K562 (cell line): ENCODE data around the gene FAM177B. TPM values are rescaled to one million over a fixed set of nuclear protein-coding genes. Genes with fewer than 3 reads are reported as not detected.

Experiments
- ELF4 ChIP-seq: fragments of 450-650 bp; formaldehyde crosslinking; IDR thresholded peaks from 2 replicates; pipeline ENCODE4 v1.4.0; 2022; ENCODE audit warnings: missing genetic modification characterization
- GATAD2B ChIP-seq: fragments of 450-650 bp; IDR thresholded peaks from 2 replicates; pipeline ENCODE4 v1.6.1; 2017; ENCODE audit warnings: mild to moderate bottlenecking, borderline replicate concordance
- HEY1 ChIP-seq: fragments of 250-450 bp; sonication (Bioruptor Pico); IDR thresholded peaks from 2 replicates; pipeline ENCODE4 v1.5.0; 2020; ENCODE audit warnings: mild to moderate bottlenecking, moderate library complexity, borderline replicate concordance
- MGA ChIP-seq: fragments of 450-650 bp; IDR thresholded peaks from 2 replicates; pipeline ENCODE4 v1.6.1; 2016; ENCODE audit warnings: mild to moderate bottlenecking, moderate library complexity
- NR4A1 ChIP-seq, 2 experiments: fragments of 250-450 bp in 1 of 2; fragments of 450-650 bp in 1 of 2; sonication (Bioruptor Pico) in 1 of 2; IDR thresholded peaks; 2 replicates each; pipeline versions ENCODE4 v1.4.0 to v1.6.1; 2016 to 2020; ENCODE audit warnings: mild to moderate bottlenecking in 2 of 2, missing compliant biosample characterization in 1 of 2, missing genetic modification characterization in 1 of 2, moderate library complexity in 1 of 2
- POLR3A ChIP-seq: IDR thresholded peaks from 2 replicates; pipeline ENCODE4 v1.6.1; 2011; ENCODE audit warnings: borderline replicate concordance, mild to moderate bottlenecking, moderate library complexity; ENCODE audit not compliant: insufficient read length, insufficient read depth; ENCODE audit errors: extremely low read depth
- THAP12 ChIP-seq: fragments of 250-450 bp; sonication (Bioruptor Pico); IDR thresholded peaks from 2 replicates; pipeline ENCODE4 v1.9.0; 2021; ENCODE audit warnings: mild to moderate bottlenecking, inconsistent platforms
- polyA plus RNA-seq, 8 experiments: library from polyadenylated mRNA; depleted of rRNA in 4 of 8; stranded (reverse) in 5 of 8; unstranded in 3 of 8; fragments of >200 nt; fragmentation: Nextera tagmentation in 2 of 8; fragmentation: Illumina TruSeq in 1 of 8; extraction: Ambion mirVana in 2 of 8; extraction: Trizol in 1 of 8; gene quantifications; 2 replicates each; pipeline versions ENCODE4 v1.2.1 to v1.2.3, GENCODE V29; 2011 to 2014; ENCODE audit warnings: inconsistent platforms in 1 of 8, missing spikeins in 1 of 8
- total RNA-seq, 7 experiments: library from RNA; depleted of rRNA in 6 of 7; stranded (reverse); fragments of >200 nt in 6 of 7; fragmentation: Illumina TruSeq in 2 of 7; extraction: Trizol in 2 of 7; gene quantifications; 2 replicates each; pipeline versions ENCODE4 v1.2.1 to v1.2.3, GENCODE V29; 2011 to 2021; ENCODE audit warnings: low replicate concordance in 1 of 7

FAM177B gene
- total and polyA plus RNA-seq, 9 of the 15 experiments (the other 6 are each of a cell fraction or from before 2014, with no cell fraction given), result not detected

GRCh38 chr1:222691016-222691415, 46.0 kb upstream of the FAM177B start (continued):
- no peak for TF ChIP-seq MGA
- TF ChIP-seq HEY1, result no peak
- TF ChIP-seq POLR3A, result no peak
- no peak for TF ChIP-seq GATAD2B
- no peak for TF ChIP-seq ELF4
- no peak for TF ChIP-seq THAP12 (CRISPR knock-in tag)
- no peak for TF ChIP-seq NR4A1 (CRISPR knock-in tag; IDR thresholded peaks at IDR 0.05)
- no peak for TF ChIP-seq NR4A1 (tag; IDR thresholded peaks at IDR 0.05)
- TF ChIP-seq, all 486 proteins: peak for 0
